C4-2B (cell line): Measurements from ENCODE around the gene HEATR5A.

ENCODE experiments used
- ZFX ChIP-seq: fragments of 450-650 bp; IDR thresholded peaks from 2 replicates; pipeline ENCODE4 v1.6.1; 2017
- TF ChIP-seq, protein P1 (sequence below): fragments of 450-650 bp; conservative IDR thresholded peaks from 2 replicates; pipeline ENCODE4 v1.5.1; 2017; ENCODE audit warnings: mild to moderate bottlenecking

- TF ChIP-seq, protein P1, sequence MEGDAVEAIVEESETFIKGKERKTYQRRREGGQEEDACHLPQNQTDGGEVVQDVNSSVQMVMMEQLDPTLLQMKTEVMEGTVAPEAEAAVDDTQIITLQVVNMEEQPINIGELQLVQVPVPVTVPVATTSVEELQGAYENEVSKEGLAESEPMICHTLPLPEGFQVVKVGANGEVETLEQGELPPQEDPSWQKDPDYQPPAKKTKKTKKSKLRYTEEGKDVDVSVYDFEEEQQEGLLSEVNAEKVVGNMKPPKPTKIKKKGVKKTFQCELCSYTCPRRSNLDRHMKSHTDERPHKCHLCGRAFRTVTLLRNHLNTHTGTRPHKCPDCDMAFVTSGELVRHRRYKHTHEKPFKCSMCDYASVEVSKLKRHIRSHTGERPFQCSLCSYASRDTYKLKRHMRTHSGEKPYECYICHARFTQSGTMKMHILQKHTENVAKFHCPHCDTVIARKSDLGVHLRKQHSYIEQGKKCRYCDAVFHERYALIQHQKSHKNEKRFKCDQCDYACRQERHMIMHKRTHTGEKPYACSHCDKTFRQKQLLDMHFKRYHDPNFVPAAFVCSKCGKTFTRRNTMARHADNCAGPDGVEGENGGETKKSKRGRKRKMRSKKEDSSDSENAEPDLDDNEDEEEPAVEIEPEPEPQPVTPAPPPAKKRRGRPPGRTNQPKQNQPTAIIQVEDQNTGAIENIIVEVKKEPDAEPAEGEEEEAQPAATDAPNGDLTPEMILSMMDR: no peak
- TF ChIP-seq ZFX: no peak
Measured at GRCh38 chr14:31435276-31435675, 14.9 kb upstream of the HEATR5A start.
